Fibroblast of skin of left quadriceps (primary cell): ENCODE measurements around the gene EDEM2.
"Not testable (repeated sequence)": the region's sequence is repeated elsewhere in the genome, so short reads cannot be mapped to it uniquely, and the experiment has no call there.

Source experiments
- DNase-seq, 2 experiments: peaks; one replicate each; pipeline ENCODE4 v3.0.0-alpha.2; 2013; ENCODE audit warnings: low read depth in 2 of 2

Gene EDEM2

GRCh38 chr20:35146920-35147574 is at the start of gene EDEM2:
Gene EDEM2 (minus strand): TSS chr20:35147336. CDS start chr20:35147258, 78 bp downstream.
- DNase-seq, result peak; percentile 87 to 88

GRCh38 chr20:35196313-35196712 is 49.2 kb upstream of the EDEM2 start:
- no peak for DNase-seq

- not testable (repeated sequence) for DNase-seq
Observed at GRCh38 chr20:35193031-35193791, 46.1 kb upstream of the EDEM2 start.

DNA sequence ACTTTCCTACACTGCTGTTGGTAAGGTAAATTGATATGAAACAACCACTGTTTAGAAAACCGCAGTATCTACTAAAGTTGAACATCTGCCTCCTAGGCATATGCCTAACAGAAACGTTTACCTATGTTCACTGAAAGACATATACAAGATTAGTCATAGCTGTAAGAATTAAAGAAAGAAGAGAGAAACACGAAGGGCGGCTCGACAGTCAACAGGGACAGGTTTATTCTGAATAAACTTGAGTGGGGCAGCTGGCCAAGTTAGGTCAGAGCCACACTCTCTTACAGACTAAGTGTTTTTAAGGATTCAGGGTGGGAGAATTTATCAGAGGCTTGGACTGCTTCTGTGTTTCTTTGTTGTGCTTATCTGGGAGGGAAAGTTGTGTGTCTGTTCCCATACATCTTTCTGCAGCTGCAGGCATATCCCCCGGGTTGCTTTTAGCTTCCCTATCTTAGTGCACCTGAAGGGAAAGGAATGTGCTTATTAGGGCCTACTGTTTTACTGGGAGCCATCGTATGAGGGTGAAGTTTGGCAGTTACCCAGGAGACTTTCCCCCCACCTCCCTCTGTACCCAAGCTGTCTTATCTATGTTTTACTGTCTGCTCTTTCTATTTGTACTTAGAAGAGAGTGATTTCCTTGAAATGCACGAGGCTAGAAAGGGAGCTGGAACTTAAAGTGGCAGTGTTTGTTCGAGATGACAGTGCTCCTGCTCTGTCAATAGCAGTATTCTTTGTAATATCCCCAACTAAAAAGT is 45.2 kb upstream of the EDEM2 start:
- no peak for DNase-seq

- DNase-seq, result no peak
Observed at GRCh38 chr20:35191419-35192117, 44.4 kb upstream of the EDEM2 start.

DNA sequence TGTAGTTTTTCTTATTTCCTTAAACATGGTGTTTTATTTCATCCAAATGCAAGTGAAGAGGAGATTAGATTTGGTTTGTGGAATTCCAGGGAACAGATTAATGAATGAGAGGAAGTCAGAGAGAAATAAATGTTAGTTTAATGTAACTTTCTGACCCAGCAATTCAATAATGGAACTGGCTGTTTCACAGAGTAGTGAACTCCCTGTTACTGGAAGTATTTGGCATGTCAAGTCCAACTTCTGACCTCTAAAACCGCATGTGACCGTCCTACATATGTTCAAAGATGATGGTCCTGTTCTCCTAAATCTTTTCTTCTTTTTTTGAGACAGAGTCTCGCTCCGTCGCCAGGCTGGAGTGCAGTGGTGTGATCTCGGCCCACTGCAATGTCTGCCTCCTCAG is 43.4 kb upstream of the EDEM2 start:
- DNase-seq, result no peak

- DNase-seq, result not testable (repeated sequence)
Observed at GRCh38 chr20:35189223-35189622, 42.1 kb upstream of the EDEM2 start.

- DNase-seq, result no peak
Observed at GRCh38 chr20:35187584-35188190, 40.6 kb upstream of the EDEM2 start.

GRCh38 chr20:35186691-35187289 is 39.7 kb upstream of the EDEM2 start:
- not testable (repeated sequence) for DNase-seq

DNA sequence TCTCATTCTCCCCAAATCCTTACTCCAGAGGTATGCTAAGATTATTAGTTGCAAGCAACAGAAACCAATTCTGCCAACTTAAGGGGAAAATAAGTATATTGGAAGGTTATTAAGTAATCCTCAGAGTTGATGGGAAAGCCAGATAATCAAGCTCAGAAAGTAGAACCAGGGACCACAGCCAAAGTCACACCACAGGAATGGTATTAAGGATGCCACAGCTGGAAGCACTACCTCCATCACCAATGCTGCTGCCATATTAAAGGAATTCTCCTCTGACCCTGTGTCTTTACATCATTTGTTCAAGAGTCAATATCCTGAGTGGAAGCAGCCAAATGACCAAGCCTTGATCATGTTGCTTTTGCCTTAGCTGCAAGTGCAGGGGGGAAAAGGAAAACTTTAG is 34.6 kb upstream of the EDEM2 start:
- no peak for DNase-seq

- DNase-seq, result no peak
Observed at GRCh38 chr20:35180266-35180665, 33.1 kb upstream of the EDEM2 start.

GRCh38 chr20:35179292-35180212 is 32.4 kb upstream of the EDEM2 start:
- no peak for DNase-seq

DNA sequence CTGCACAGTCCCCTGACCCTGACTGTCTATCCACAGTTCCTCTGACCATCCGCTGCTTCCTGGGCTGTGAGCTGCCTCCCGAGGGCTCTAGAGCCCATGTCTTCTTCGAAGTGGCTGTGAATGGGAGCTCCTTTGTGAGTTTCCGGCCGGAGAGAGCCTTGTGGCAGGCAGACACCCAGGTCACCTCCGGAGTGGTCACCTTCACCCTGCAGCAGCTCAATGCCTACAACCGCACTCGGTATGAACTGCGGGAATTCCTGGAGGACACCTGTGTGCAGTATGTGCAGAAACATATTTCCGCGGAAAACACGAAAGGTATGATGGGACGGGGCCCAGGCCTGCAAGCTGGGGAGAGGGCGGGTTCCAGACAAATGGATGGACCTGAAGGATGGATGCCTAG is 29.0 kb upstream of the EDEM2 start:
- no peak for DNase-seq

DNA sequence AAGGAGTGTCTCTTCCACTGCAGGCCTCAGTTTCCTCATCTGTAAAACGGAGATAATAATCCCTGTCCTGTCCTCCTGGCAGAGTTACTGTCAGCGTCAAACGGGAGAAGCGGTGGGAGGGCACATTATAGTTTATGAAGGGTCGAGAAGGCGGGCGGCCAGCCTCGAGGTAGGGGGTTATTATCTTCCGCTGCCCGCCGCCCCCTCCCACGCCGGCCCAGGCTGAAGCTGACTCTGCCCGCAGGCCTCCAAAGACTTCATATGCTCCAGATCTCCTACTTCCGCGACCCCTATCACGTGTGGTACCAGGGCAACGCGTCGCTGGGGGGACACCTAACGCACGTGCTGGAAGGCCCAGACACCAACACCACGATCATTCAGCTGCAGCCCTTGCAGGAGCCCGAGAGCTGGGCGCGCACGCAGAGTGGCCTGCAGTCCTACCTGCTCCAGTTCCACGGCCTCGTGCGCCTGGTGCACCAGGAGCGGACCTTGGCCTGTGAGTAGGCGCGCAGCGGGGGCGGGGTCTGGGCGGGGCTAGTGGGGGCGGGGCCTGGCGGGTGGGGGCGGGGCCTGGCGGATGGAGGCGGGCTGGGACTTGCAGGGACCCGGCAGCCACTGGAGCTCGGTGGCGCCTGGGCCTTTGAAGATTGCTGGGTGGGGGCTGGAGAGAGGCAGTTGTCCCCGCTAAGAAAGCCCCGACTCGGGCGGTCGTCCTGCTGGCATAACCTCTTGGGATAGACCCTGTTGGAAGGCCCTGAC is 27.5 kb upstream of the EDEM2 start:
- DNase-seq, result no peak

DNA sequence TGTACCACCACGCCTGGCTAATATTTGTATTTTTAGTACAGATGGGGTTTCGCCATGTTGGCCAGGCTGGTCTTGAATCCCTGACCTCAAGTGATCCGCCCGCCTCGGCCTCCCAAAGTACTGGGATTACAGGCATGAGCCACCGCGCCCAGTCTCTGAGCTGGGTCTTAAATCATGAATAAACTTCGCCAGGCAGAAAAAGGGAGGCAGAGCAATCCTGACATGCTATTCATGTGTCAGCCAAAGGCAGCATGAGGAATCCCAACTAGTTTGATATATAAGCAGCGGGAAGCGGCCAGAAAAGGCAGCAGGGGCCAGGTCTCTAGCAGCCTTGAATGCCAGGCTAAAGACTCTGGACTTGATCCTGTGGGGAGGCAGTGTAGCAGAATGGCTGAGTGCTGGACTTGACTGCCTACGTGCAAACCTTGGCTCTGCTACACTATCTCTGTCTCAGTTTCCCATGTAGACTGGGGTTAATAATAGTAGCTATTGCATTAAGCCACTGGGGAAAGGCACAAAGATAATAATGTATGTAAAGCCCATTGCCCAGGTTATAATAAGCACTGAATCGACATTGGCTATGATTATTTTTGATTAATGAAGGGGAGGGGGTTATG is 26.5 kb upstream of the EDEM2 start:
- DNase-seq, result no peak

GRCh38 chr20:35172434-35172806 is 25.3 kb upstream of the EDEM2 start:
- DNase-seq, result no peak

- peak; percentile 68 to 77 for DNase-seq
Observed at GRCh38 chr20:35171753-35172433, 24.8 kb upstream of the EDEM2 start, which contains the start of gene PROCR. Gene PROCR (plus strand): TSS chr20:35172072. CDS start chr20:35172155, 83 bp downstream.

- no peak for DNase-seq
Observed at GRCh38 chr20:35171438-35171752, 24.3 kb upstream of the EDEM2 start.
